Effector memory CD4-positive, alpha-beta T cell (primary cell): ENCODE results near the gene IQUB.
"Not testable (repeated sequence)": the region's sequence is repeated elsewhere in the genome, so short reads cannot be mapped to it uniquely, and the experiment has no call there.

Source experiments
- DNase-seq, 3 donors: peaks; one replicate each; pipeline ENCODE4 v3.0.0-alpha.2; 2020
- H3K27ac ChIP-seq: 2 replicates; pipeline ENCODE4 v1.7.0; 2013; ENCODE audit warnings: mild to moderate bottlenecking, low read length, moderate library complexity; ENCODE audit not compliant: insufficient read depth, poor library complexity, severe bottlenecking
- H3K27me3 ChIP-seq: replicated peaks from 2 replicates; pipeline ENCODE4 v1.7.0; 2013; ENCODE audit warnings: mild to moderate bottlenecking, low read length; ENCODE audit not compliant: insufficient read depth, control insufficient read depth, poor library complexity, severe bottlenecking
- H3K36me3 ChIP-seq: 2 replicates; pipeline ENCODE4 v1.7.0; 2013; ENCODE audit warnings: mild to moderate bottlenecking, low read length, moderate library complexity; ENCODE audit not compliant: control insufficient read depth, insufficient read depth
- H3K4me1 ChIP-seq: 2 replicates; pipeline ENCODE4 v1.7.0; 2013; ENCODE audit warnings: low read length, mild to moderate bottlenecking; ENCODE audit not compliant: control insufficient read depth, insufficient read depth, poor library complexity, severe bottlenecking
- H3K4me3 ChIP-seq: 2 replicates; pipeline ENCODE4 v1.7.0; 2013; ENCODE audit warnings: low read length, low read depth, mild to moderate bottlenecking; ENCODE audit not compliant: insufficient read depth, poor library complexity, severe bottlenecking
- H3K9me3 ChIP-seq: 2 replicates; pipeline ENCODE4 v1.7.0; 2013; ENCODE audit warnings: mild to moderate bottlenecking, low read length, moderate library complexity; ENCODE audit not compliant: control insufficient read depth

Gene IQUB

GRCh38 chr7:123498601-123499000, 35.8 kb downstream of the IQUB start:
- Histone ChIP-seq H3K4me3 (no peak overlapping the region), H3K4me1 (no peaks in the 10 kb centered on the region), H3K9me3 (no peaks in the 10 kb centered on the region), H3K27ac (no peak overlapping the region), H3K27me3 (peaks cover 8% of the 10 kb centered on the region), H3K36me3 (no peaks in the 10 kb centered on the region)
- DNase-seq: no peak

GRCh38 chr7:123498031-123498430, 36.4 kb downstream of the IQUB start:
- DNase-seq: no peak
- H3K4me3 ChIP-seq: no peak overlapping the region
- no peaks in the 10 kb centered on the region for H3K9me3 ChIP-seq
- no peak overlapping the region for H3K27ac ChIP-seq
- H3K36me3 ChIP-seq: no peaks in the 10 kb centered on the region
- no peaks in the 10 kb centered on the region for H3K4me1 ChIP-seq
- H3K27me3 ChIP-seq: peaks cover 8% of the 10 kb centered on the region

DNA sequence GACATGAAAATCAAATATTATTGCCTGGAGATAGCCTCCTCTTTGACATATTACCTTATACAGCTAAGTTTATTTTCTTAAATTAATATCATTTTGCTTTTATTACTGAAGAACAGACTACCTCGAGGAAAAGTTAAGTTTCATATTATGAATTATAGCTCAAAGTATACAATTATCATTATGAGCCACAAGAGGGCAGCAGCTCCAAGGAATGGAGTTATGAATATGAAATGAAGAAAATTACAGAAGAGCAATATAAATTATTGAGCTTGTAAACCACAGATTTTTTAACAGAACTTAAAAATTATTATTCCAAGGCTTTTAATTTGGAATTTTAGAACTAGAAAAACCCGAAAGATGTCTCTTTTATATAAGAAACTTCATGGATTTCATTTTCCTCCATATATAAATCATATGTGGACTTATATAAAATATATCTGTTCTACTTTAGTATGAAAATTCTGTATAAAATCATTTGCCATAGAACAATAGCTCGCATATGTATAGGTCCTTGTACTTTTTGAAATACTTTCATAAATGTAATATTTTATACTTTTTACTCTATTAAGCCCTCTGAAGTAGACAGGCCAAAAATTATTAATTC, 40.1 kb downstream of the IQUB start:
- Histone ChIP-seq H3K36me3 (no peaks in the 10 kb centered on the region), H3K27ac (no peak overlapping the region), H3K9me3 (no peaks in the 10 kb centered on the region), H3K4me3 (no peak overlapping the region), H3K4me1 (no peaks in the 10 kb centered on the region), H3K27me3 (peaks cover 8% of the 10 kb centered on the region)
- peak in 1 of 3 donors; percentile 3 for DNase-seq

DNA sequence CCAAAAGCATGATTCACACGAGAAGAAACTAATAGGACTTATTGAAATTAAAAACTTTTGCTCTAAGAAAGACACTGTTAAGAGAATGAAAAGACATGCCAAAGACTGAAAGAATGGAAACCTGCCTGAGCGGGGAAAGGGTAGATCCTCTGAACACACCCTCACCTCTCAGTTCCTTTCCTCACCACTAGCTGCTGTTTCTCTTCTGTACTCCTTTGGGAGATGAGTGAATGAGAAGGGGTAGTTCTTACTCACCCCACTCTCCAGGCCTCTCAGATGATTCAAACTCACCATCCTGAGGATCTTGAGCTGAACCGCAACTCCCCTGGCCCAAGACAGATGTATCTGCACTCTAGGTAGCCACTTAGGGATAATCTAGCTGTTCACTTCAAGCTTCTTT, 41.9 kb downstream of the IQUB start:
- DNase-seq: no peak
- Histone ChIP-seq H3K27ac (no peak overlapping the region), H3K36me3 (no peaks in the 10 kb centered on the region), H3K27me3 (peaks cover 8% of the 10 kb centered on the region), H3K4me1 (no peaks in the 10 kb centered on the region), H3K4me3 (no peak overlapping the region), H3K9me3 (no peaks in the 10 kb centered on the region)

DNA sequence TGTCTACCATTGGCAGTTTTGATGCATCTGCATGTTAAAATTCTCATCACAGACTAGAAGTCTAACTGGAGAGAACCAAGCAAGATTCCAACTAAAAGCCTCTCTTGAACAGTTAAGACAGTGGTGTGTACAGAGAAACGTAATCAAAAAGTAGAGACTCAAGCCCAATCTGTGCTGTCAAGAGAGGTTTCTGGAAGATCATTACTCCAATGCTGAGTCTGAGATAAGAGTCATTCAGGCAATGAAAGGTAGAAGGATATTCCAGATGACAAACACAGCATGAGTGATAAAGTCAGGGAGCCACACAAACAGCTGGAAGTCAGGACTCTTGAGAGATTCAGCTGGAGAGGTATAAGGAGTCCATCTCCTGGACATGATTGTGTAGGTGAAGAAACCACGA, 48.7 kb downstream of the IQUB start:
- Histone ChIP-seq H3K4me1 (no peaks in the 10 kb centered on the region), H3K36me3 (no peaks in the 10 kb centered on the region), H3K4me3 (no peak overlapping the region), H3K27me3 (no peaks in the 10 kb centered on the region), H3K9me3 (no peaks in the 10 kb centered on the region), H3K27ac (no peak overlapping the region)
- no peak for DNase-seq

- H3K27me3 ChIP-seq: no peaks in the 10 kb centered on the region
- no peaks in the 10 kb centered on the region for H3K9me3 ChIP-seq
- H3K36me3 ChIP-seq: no peaks in the 10 kb centered on the region
- H3K4me3 ChIP-seq: no peak overlapping the region
- H3K4me1 ChIP-seq: no peaks in the 10 kb centered on the region
- DNase-seq: no peak
- H3K27ac ChIP-seq: no peak overlapping the region
Measured at GRCh38 chr7:123485187-123485586, 49.2 kb downstream of the IQUB start.

GRCh38 chr7:123484199-123484598, 50.2 kb downstream of the IQUB start:
- no peak overlapping the region for H3K27ac ChIP-seq
- no peak for DNase-seq
- H3K4me1 ChIP-seq: no peaks in the 10 kb centered on the region
- H3K4me3 ChIP-seq: no peak overlapping the region
- no peaks in the 10 kb centered on the region for H3K36me3 ChIP-seq
- H3K27me3 ChIP-seq: no peaks in the 10 kb centered on the region
- no peaks in the 10 kb centered on the region for H3K9me3 ChIP-seq

DNA sequence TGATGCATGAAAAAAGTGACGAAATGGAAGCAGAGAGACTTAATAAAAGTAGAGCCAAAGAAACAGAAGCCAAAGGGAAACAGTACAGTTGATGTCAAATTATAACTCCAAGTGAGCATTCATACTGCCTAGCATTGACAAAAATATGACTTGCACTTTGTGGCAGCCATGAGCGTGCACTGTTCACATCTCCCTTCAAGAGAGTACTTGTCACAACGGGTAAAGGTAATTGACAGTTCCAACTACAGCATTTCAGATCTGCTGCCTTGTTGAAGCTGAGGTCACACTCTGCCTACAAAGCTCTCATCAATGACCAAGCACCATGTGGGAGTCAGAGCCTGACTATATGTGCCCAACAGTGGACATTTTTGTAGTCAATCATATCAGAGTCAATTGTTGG, 54.3 kb downstream of the IQUB start:
- Histone ChIP-seq H3K9me3 (no peaks in the 10 kb centered on the region), H3K36me3 (no peaks in the 10 kb centered on the region), H3K4me3 (no peak overlapping the region), H3K27me3 (no peaks in the 10 kb centered on the region), H3K27ac (no peak overlapping the region), H3K4me1 (no peaks in the 10 kb centered on the region)
- no peak for DNase-seq

- not testable (repeated sequence) for DNase-seq, H3K9me3 ChIP-seq, H3K36me3 ChIP-seq, H3K4me1 ChIP-seq, H3K4me3 ChIP-seq, H3K27ac ChIP-seq, H3K27me3 ChIP-seq
Measured at GRCh38 chr7:123478056-123478455, 56.3 kb downstream of the IQUB start.

- no peaks in the 10 kb centered on the region for H3K27me3 ChIP-seq
- H3K4me1 ChIP-seq: no peaks in the 10 kb centered on the region
Measured at GRCh38 chr7:123472750-123473445, 61.5 kb downstream of the IQUB start.

More at GRCh38 chr7:123472750-123473445, 61.5 kb downstream of the IQUB start:
- DNase-seq: no peak
- Histone ChIP-seq H3K4me3 (no peak overlapping the region), H3K36me3 (no peaks in the 10 kb centered on the region), H3K27ac (no peak overlapping the region), H3K9me3 (no peaks in the 10 kb centered on the region)
